Caki2 (cell line): ENCODE results near the gene JAG2. TPM values are rescaled to one million over a fixed set of nuclear protein-coding genes. Genes with fewer than 3 reads are reported as not detected.

ENCODE experiments used
- DNase-seq: peaks from one replicate; pipeline ENCODE4 v3.0.0-alpha.2; 2015; ENCODE audit warnings: low read depth
- in situ Hi-C: cut with HindIII; loops from 2 replicates; pipeline ENCODE4 v1.10.0; 2016; ENCODE audit warnings: low sequenced_read_pairs, low pct_unique_long_range_greater_than_20kb, mixed read lengths
- total RNA-seq: library from RNA; depleted of rRNA; stranded (reverse); fragments of >200 nt; shearing (Covaris generic); gene quantifications from 2 replicates; pipeline ENCODE4 v1.2.3, GENCODE V29; 2014; ENCODE audit warnings: low replicate concordance; rRNA removed

Gene JAG2
- total RNA-seq = 1.1 and 5.0 TPM in 2 replicates

DNA sequence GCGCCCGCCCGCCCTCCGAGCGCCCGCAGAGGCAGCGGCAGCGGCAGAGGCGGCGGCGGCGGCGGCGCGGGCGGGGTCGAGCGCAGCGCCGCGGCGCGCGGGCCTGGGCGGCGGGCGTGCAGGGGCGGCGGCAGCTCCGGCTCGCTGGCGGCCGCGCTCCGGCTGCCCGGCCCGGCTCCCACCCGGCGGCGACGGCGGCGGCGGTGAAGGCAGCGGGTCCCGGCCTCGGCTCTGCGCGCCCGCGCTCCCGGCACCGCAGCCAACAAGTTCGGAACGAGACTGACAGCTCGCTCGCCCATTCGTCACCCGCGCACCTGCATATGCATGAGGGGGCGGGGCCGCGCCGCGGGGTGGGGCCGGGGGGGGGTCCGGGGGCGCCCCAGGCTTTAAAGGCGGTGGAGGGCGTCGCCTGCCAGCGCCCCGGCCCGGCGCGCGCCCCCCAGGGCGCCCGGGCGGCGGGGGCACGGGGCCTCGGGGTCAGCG, at the start of gene JAG2:
Gene JAG2 (minus strand): TSS at position 281 of the 483 bp plus-strand sequence. CDS start 356 bp downstream, outside the sequence.
- in situ Hi-C loops = no loop called here
- DNase-seq = no peak

- in situ Hi-C loops = no loop called here
- no peak for DNase-seq
Measured at GRCh38 chr14:105217774-105218173, 49.2 kb upstream of the JAG2 start.

- no peak for DNase-seq
- in situ Hi-C loops = no loop called here
Measured at GRCh38 chr14:105216490-105217247, 48.1 kb upstream of the JAG2 start.

GRCh38 chr14:105215602-105216001, 47.0 kb upstream of the JAG2 start:
- no peak for DNase-seq
- in situ Hi-C loops = no loop called here

DNA sequence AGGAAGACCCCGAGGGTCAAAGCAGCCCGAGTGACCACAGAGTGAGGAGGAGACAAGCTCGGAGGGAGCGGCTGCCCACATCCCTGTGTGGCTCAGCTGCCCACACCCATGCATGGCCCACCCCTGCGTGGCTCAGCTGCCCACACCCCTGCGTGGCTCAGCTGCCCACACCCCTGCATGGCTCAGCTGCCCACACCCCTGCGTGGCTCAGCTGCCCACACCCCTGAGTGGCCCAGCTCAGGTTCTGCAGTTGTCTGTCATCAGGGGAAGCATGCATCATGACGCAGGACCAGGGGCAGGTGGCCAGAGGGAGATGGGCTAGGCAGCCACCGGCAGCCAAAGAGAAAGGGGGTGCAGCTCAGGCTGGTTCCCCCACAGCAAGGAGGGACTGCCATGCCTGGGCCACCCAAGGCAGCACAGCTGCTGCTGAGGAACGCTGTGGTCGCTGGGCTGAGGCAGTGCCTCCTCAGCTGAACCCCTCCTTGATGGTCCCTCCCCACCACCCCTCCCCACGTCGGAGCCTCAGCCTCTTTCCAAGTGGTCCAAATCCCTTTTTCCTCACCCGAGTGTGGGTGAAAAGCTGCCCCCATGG, 45.8 kb upstream of the JAG2 start:
- no peak for DNase-seq
- in situ Hi-C loops = no loop called here

DNA sequence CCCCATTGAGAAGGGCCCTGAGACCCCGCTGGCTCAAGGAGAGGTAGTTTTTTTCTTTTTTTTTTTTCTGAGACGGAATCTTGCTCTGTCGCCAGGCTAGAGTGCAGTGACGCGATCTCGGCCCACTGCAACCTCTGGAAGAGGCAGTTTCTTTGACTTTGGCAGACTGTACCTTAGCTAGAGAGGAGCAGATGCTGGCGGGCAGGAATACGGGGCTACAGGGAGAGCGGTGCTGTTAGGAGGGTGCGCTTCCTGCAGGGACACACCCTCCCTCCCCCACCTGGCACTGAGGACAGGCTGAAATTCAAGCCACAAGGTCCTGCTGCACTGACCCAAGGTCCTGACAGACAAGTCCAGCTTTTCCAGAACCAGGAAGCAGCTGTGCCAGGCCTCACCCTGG, 44.8 kb upstream of the JAG2 start:
- in situ Hi-C loops = no loop called here
- no peak for DNase-seq

GRCh38 chr14:105212541-105213300, 44.1 kb upstream of the JAG2 start:
- DNase-seq = no peak
- in situ Hi-C loops = no loop called here

- in situ Hi-C loops = no loop called here
- no peak for DNase-seq
Measured at GRCh38 chr14:105211758-105212089, 43.1 kb upstream of the JAG2 start.

DNA sequence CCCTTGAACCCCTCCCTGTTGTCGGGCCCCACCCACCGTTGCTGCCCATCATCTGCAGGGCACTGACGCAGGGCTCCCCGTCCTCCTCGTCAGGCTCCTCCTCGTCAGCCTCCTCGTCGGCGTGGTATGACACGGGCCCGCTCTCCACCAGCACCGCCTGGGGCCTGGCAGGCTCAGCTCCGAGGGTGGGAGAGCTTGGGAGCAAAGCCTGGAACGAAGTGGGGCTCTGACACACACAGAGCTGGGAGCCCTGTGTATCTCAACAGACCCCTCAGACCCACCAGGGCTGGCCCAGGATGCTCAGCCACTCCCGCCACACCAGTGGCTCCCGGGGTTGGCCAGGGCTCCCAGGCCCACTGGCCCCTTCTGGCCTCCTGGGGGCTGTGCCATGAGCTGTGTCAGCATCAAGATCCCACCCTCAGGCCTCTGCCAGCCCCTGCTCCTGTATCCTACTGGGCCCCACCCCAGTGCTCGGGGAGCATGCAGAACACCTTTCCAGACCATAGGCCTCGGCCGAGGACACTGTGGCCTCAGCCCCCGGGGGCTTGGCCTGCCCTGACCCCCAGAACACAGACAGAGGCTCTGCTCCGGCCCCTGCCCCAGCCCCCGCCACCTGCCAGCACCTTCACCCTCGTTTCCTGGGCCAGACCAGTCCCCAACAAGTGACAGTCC, 42.6 kb upstream of the JAG2 start:
- in situ Hi-C loops = no loop called here
- DNase-seq = no peak

GRCh38 chr14:105210266-105211025, 41.9 kb upstream of the JAG2 start:
- in situ Hi-C loops = no loop called here
- no peak for DNase-seq

DNA sequence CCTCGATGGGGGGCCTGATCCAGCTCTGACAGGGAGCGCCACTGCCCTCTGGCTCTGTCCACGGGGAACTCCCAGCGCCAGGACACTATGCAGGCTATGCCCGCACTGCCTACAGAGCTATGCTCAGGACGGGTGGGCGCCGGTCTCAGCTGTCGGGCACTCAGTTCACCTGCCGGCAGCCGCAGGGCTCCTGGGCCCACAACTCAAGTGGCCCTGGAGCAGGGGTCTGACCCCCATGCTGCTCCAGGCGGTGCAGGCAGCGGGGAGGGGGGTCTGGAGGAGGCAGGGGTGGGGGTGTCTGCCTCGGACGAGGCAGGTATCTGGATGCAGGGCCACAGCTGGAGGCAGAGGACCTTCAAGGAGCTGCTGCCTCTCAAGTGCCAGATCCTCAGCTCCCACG, 41.1 kb upstream of the JAG2 start:
- DNase-seq = no peak
- in situ Hi-C loops = no loop called here

DNA sequence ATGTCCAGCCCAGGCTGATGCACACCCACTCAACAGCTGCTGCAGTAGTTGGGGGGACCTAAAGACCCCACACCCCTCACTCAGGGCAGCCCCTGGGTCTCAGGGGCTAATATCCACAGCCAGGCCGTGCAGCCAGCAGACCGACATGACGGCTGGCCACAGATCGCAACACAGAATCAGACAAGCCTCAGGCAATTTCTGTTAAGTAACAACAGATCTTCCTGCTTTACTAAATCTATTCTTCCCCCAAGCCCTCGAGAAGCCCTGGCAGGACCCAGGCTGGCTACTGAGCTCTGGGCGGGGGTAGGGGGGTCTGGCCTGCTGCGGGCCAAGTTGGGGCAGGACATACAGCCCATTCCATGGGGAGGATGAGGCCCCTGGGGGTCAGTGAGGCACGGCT, 40.5 kb upstream of the JAG2 start:
- DNase-seq = no peak
- in situ Hi-C loops = no loop called here

DNA sequence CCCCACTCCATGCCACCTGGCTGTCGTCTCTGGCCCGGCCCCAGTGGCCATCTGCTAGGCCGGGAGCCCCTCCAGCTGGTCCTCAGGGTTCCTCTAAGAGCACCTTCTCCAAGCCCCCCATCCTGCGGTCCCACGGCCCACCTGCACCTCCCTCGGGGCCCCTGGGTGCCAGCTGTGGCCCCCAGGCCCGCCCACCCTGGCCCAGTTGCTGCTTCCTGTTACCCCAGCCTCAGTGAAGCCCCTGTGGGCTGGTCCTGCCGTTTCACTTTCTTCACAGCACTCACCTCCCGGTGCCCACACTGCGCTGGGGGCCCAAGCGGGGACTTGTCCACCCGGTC, 40.1 kb upstream of the JAG2 start:
- in situ Hi-C loops = no loop called here
- DNase-seq = no peak

- in situ Hi-C loops = no loop called here
Measured at GRCh38 chr14:105207996-105208737, 39.6 kb upstream of the JAG2 start.

DNA sequence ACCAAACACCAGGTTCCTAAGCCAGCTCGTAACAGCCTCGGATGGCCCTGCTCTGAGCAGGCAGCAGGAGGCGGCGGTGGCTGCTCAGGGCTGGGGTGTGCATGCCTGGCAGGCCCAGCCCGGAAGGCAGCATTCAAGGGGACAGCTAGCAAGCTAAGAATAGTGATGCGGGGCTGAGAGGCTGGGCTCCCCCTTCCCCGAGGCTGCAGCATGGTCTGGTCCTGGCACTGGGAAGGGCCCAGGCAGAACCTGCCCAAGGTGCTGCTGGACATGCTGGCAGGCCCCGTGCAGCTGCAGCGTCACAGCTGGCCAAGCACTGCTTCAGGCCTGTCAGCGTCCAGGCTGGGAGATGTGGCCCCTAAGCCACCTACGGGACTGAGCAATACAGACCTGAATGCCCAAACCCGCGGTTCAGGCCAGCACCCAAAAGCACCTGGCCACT, 38.9 kb upstream of the JAG2 start:
- in situ Hi-C loops = no loop called here
- no peak for DNase-seq

More at GRCh38 chr14:105207996-105208737, 39.6 kb upstream of the JAG2 start:
- DNase-seq = no peak

DNA sequence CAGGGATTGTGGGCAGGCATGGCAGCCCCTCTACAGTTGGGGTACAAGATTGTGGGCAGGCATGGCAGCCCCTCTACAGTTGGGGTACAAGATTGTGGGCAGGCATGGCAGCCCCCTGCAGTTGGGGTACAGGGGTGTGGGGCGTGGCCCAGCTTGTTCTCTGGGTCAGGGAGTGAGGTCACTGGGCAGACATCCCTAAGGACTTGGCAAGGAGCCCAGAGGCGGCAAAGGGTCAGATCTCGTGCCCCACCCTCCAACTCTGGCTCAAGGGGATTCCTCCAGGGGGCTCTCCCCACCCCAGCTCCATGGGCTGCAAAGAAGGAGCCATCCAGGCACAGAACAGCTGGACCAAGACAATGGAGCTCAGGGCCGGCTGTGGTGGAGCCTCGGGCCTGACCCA, 38.3 kb upstream of the JAG2 start:
- in situ Hi-C loops = no loop called here

DNA sequence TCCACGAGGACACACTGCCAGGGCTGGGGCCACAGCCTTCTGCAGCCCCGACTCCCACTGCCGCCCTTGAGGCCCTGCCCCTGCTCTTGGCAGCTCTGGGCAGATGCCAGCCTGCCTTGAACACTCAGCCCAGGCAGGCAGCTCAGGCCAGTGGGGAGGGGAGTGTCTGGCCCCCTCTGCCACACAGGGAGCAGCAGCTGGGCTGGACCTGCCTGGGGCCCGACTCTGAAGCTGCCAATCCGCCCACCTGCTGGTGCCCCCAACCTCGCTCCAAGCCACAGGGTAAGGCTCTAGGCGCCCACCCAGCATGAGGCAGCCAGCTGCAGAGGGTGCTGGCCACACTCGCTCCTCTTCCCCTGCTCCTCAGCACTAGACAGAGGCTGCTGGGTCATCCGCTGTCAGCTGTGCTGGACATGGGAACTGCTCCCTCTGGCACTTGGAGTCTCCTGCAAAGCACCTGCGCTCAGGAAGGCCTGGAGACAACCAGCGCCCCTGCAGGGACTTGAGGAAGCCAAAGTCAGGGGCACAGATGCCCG, 37.2 kb upstream of the JAG2 start:
- in situ Hi-C loops = no loop called here
- DNase-seq = peak; percentile 30

More for the DNA sequence above, 38.3 kb upstream of the JAG2 start:
- no peak for DNase-seq
